ENCODE data around the gene SNTG2.

The SNTG2 gene

GRCh38 chr2:1156059-1156458, 205.4 kb downstream of the SNTG2 start:
- TF ChIP-seq, protein P1, sequence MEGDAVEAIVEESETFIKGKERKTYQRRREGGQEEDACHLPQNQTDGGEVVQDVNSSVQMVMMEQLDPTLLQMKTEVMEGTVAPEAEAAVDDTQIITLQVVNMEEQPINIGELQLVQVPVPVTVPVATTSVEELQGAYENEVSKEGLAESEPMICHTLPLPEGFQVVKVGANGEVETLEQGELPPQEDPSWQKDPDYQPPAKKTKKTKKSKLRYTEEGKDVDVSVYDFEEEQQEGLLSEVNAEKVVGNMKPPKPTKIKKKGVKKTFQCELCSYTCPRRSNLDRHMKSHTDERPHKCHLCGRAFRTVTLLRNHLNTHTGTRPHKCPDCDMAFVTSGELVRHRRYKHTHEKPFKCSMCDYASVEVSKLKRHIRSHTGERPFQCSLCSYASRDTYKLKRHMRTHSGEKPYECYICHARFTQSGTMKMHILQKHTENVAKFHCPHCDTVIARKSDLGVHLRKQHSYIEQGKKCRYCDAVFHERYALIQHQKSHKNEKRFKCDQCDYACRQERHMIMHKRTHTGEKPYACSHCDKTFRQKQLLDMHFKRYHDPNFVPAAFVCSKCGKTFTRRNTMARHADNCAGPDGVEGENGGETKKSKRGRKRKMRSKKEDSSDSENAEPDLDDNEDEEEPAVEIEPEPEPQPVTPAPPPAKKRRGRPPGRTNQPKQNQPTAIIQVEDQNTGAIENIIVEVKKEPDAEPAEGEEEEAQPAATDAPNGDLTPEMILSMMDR (IDR thresholded peaks at IDR 0.05; ENCODE audit: control insufficient read depth, extremely low read depth, insufficient read depth): no peak
- H3K4me3 ChIP-seq (ENCODE audit: low read depth, low read length): no peak overlapping the region
- DNase-seq (ENCODE audit: low read depth): no peak

DNA sequence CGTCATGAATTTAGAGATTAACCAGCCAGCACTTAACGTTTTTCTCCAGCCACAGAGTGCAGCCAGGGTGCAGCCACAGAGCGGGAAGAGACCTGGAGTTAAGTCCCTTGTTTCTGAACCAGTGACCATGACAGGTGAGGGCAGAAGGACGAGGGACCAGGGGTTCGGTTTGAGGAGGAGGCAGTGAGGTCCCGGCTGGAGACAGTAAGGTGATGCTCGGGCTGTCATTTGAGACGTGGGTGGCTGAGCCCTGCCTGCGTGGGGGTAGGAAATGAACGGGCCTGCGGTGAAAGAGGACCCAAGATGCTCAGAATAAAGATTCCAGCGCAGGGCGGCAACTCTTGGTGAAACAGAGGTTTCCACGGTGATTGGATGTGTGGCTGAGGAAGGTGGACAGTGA, 205.9 kb downstream of the SNTG2 start:
- DNase-seq (ENCODE audit: low read depth): no peak
- TF ChIP-seq, protein P1 (IDR thresholded peaks at IDR 0.05; ENCODE audit: control insufficient read depth, extremely low read depth, insufficient read depth): no peak
- no peak overlapping the region for H3K4me3 ChIP-seq (ENCODE audit: low read depth, low read length)

DNA sequence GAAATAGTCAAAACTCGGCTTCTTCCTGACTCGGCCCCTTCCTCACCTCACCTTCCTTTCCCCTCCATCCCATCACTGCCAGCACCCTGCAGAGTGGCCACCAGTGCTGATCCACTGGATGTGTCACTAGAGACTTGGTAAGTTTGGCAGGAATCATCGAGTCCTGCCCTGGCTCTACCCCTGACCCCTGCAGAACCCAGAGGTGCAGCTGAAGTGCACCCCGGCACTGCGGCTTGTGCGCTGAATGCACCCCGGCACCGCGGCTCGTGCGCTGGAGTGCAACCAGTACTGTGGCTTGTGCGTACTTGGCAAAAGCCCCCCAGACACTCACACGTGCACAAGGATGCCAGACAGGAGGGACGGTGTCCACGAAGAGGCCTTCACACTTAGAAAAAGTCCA, 206.5 kb downstream of the SNTG2 start:
- TF ChIP-seq, protein P1 (IDR thresholded peaks at IDR 0.05; ENCODE audit: control insufficient read depth, extremely low read depth, insufficient read depth): no peak
- H3K4me3 ChIP-seq (ENCODE audit: low read depth, low read length): no peak overlapping the region
- no peak for DNase-seq (ENCODE audit: low read depth)

DNA sequence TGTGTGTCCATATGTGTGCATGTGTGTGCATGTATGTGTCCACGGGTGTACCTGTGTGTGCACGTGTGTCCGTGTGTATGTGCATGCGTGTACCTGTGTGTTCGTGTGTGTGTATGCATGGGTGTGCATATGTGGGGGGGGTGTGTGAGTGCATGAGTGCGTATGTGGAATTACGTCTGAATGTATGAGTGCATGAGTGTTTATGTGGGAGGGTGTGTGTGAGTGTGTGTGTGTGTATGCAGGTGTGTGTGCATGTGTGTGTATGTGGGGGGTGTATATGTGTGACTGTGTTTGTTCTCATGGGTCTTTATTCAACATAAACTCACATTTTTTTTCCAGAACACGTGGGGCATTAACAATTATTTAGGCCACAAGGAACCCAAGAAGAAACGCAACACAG, 208.4 kb downstream of the SNTG2 start:
- TF ChIP-seq, protein P1 (IDR thresholded peaks at IDR 0.05; ENCODE audit: control insufficient read depth, extremely low read depth, insufficient read depth): no peak
- no peak overlapping the region for H3K4me3 ChIP-seq (ENCODE audit: low read depth, low read length)
- no peak for DNase-seq (ENCODE audit: low read depth)

- TF ChIP-seq, protein P1 (IDR thresholded peaks at IDR 0.05; ENCODE audit: control insufficient read depth, extremely low read depth, insufficient read depth): no peak
- DNase-seq (ENCODE audit: low read depth): no peak
- no peak overlapping the region for H3K4me3 ChIP-seq (ENCODE audit: low read depth, low read length)
Observed at GRCh38 chr2:1162246-1162645, 211.6 kb downstream of the SNTG2 start.

- TF ChIP-seq, protein P1 (IDR thresholded peaks at IDR 0.05; ENCODE audit: control insufficient read depth, extremely low read depth, insufficient read depth): no peak
- no peak for DNase-seq (ENCODE audit: low read depth)
- H3K4me3 ChIP-seq (ENCODE audit: low read depth, low read length): no peak overlapping the region
Observed at GRCh38 chr2:1162768-1163584, 212.3 kb downstream of the SNTG2 start.

- no peak for DNase-seq (ENCODE audit: low read depth)
- no peak overlapping the region for H3K4me3 ChIP-seq (ENCODE audit: low read depth, low read length)
- TF ChIP-seq, protein P1 (IDR thresholded peaks at IDR 0.05; ENCODE audit: control insufficient read depth, extremely low read depth, insufficient read depth): no peak
Observed at GRCh38 chr2:1166976-1167375, 216.3 kb downstream of the SNTG2 start.

Data from LNCaP clone FGC (cell line).